Panc1 (cell line): ENCODE measurements around the gene IDI1. TPM values are rescaled to one million over a fixed set of nuclear protein-coding genes. Genes with fewer than 3 reads are reported as not detected.

Experiments
- ATAC-seq: fragments of 200-7000 bp; cut with Tn5 transposase; 2 replicates; pipeline ENCODE4 v1.9.1; 2020; ENCODE audit warnings: mild to moderate bottlenecking, moderate library complexity
- BruUV-seq: library from RNA; stranded (reverse); fragments of 400-500 nt; replicated peaks from 2 replicates; lab custom pipeline; 2021; lab: Mats Ljungman, UMichigan
- CTCF ChIA-PET: fragments of 300-600 bp; sonication (Branson Sonifier 250); formaldehyde crosslinking; loops from one replicate; lab custom pipeline; 2022; ENCODE audit warnings: antibody characterized with exemption; lab: Charles Lee
- POLR2A ChIA-PET: fragments of 300-600 bp; sonication (Branson Sonifier 250); formaldehyde crosslinking; loops from one replicate; lab custom pipeline; 2022; ENCODE audit warnings: antibody characterized with exemption; lab: Charles Lee
- DNase-seq: peaks from one replicate; pipeline ENCODE4 v3.0.0-alpha.2; 2010; ENCODE audit warnings: low read depth, low spot score
- H3K27ac ChIP-seq: 2 replicates; pipeline ENCODE4 v1.5.1; 2011; ENCODE audit warnings: mild to moderate bottlenecking, low read length, inconsistent platforms
- H3K27me3 ChIP-seq: fragments of 200-500 bp; sonication (Bioruptor generic); 2 replicates; pipeline ENCODE4 v1.6.0; 2014; ENCODE audit warnings: low read length, inconsistent platforms; ENCODE audit not compliant: control insufficient read depth, insufficient read depth
- H3K36me3 ChIP-seq: fragments of 200-500 bp; sonication (Bioruptor generic); 2 replicates; pipeline ENCODE4 v1.5.1; 2014; ENCODE audit warnings: inconsistent platforms, mild to moderate bottlenecking, low read length, moderate library complexity; ENCODE audit not compliant: control insufficient read depth, insufficient read depth
- H3K4me1 ChIP-seq: 2 replicates; pipeline ENCODE4 v1.5.1; 2011; ENCODE audit warnings: inconsistent platforms, mild to moderate bottlenecking, low read length, moderate library complexity; ENCODE audit not compliant: control insufficient read depth, insufficient read depth
- H3K4me3 ChIP-seq, 2 experiments: 2 replicates each; pipeline ENCODE4 v1.5.1; 2011 to 2012; ENCODE audit warnings: low read depth in 2 of 2, low read length in 2 of 2, mild to moderate bottlenecking in 2 of 2, inconsistent platforms in 1 of 2, moderate library complexity in 1 of 2
- H3K9me3 ChIP-seq: fragments of 200-500 bp; sonication (Bioruptor generic); 2 replicates; pipeline ENCODE4 v1.5.1; 2014; ENCODE audit warnings: low read depth, mild to moderate bottlenecking, inconsistent platforms, low read length, moderate library complexity; ENCODE audit not compliant: control insufficient read depth, insufficient read depth
- CTCF ChIP-seq: fragments of 450-650 bp; IDR thresholded peaks from 2 replicates; pipeline ENCODE4 v1.5.1; 2017; ENCODE audit warnings: mild to moderate bottlenecking
- POLR2AphosphoS5 ChIP-seq: IDR thresholded peaks from 2 replicates; pipeline ENCODE4 v1.6.1; 2012; ENCODE audit warnings: mild to moderate bottlenecking, low read depth, low read length, moderate library complexity
- REST ChIP-seq, 2 experiments: IDR thresholded peaks; 2 replicates each; pipeline ENCODE4 v1.6.1; 2011 to 2012; ENCODE audit warnings: low read depth in 2 of 2, control low read depth in 1 of 2, low read length in 1 of 2, mild to moderate bottlenecking in 1 of 2, moderate library complexity in 1 of 2; ENCODE audit not compliant: insufficient read depth in 1 of 2
- SIN3A ChIP-seq: IDR thresholded peaks from 2 replicates; pipeline ENCODE4 v1.6.1; 2012; ENCODE audit warnings: low read depth, mild to moderate bottlenecking, low read length, moderate library complexity, borderline replicate concordance; ENCODE audit not compliant: insufficient read depth
- TCF7L2 ChIP-seq: IDR thresholded peaks from 2 replicates; pipeline ENCODE4 v1.6.1; 2011; ENCODE audit warnings: mild to moderate bottlenecking, low read depth, low read length, inconsistent platforms
- in situ Hi-C: cut with HindIII; loops from 2 replicates; pipeline ENCODE4 v1.10.0; 2016; ENCODE audit warnings: low sequenced_read_pairs, low pct_unique_long_range_greater_than_20kb
- intact Hi-C: fragments of 100-400 bp; cut with micrococcal nuclease; formaldehyde crosslinking; loops from one replicate; pipeline ENCODE4 v1.10.0; 2022; ENCODE audit not compliant: unreplicated experiment
- total RNA-seq: library from RNA; stranded (reverse); gene quantifications from one replicate; pipeline ENCODE4 v1.2.1, GENCODE V29; 2021; ENCODE audit not compliant: unreplicated experiment

IDI1 gene
- total RNA-seq, 1 experiment from 2014 or later = 47.9 TPM

- TF ChIP-seq REST (IDR thresholded peaks at IDR 0.05; ENCODE audit: insufficient read depth in 1 of 2, low read depth in 2 of 2, low read length in 1 of 2) (no peak), POLR2AphosphoS5 (no peak), SIN3A (no peak), CTCF (no peak), TCF7L2 (no peak)
- Histone ChIP-seq H3K4me3 (peak overlapping the region; percentile 60 to 89), H3K4me1 (peaks cover 24% of the 10 kb centered on the region), H3K36me3 (peaks cover 6% of the 10 kb centered on the region), H3K9me3 (no peaks in the 10 kb centered on the region), H3K27me3 (no peaks in the 10 kb centered on the region), H3K27ac (peak overlapping the region; percentile 89)
- CTCF ChIA-PET = no interaction called here
- DNase-seq (no peak), ATAC-seq (no peak)
- in situ Hi-C loops (no loop called here), intact Hi-C loops (no loop called here)
- no TSS peak for BruUV-seq
- POLR2A ChIA-PET = no interaction called here
Observed at GRCh38 chr10:1050554-1050953, 1.6 kb upstream of the IDI1 start.

- Histone ChIP-seq H3K36me3 (peaks cover 6% of the 10 kb centered on the region), H3K4me1 (peaks cover 24% of the 10 kb centered on the region), H3K4me3 (peak overlapping the region; percentile 60 to 89), H3K9me3 (no peaks in the 10 kb centered on the region), H3K27me3 (no peaks in the 10 kb centered on the region), H3K27ac (peak overlapping the region; percentile 89)
- ATAC-seq = no peak
- in situ Hi-C loops (no loop called here), intact Hi-C loops (no loop called here)
- POLR2A ChIA-PET = no interaction called here
- DNase-seq = no peak
- no peak for TF ChIP-seq REST (IDR thresholded peaks at IDR 0.05; ENCODE audit: insufficient read depth in 1 of 2, low read depth in 2 of 2, low read length in 1 of 2)
- TF ChIP-seq POLR2AphosphoS5 = no peak
- no peak for TF ChIP-seq TCF7L2
- TF ChIP-seq SIN3A = no peak
- no peak for TF ChIP-seq CTCF
- CTCF ChIA-PET = no interaction called here
- no TSS peak for BruUV-seq
Observed at GRCh38 chr10:1050145-1050544, 1.2 kb upstream of the IDI1 start.
